GM10266 (cell line): Measurements from ENCODE around the gene CFAP70.

Source experiments
- DNase-seq: peaks from one replicate; pipeline ENCODE4 v3.0.0; 2012; ENCODE audit errors: extremely low spot score
- CTCF ChIP-seq: IDR thresholded peaks from 2 replicates; pipeline ENCODE4 v1.5.1; 2012; ENCODE audit warnings: mild to moderate bottlenecking, low read depth; ENCODE audit not compliant: control insufficient read depth, insufficient read depth; ENCODE audit errors: missing control alignments

CFAP70 gene

GRCh38 chr10:73239908-73240307 is 118.8 kb downstream of the CFAP70 start:
- no peak for DNase-seq
- no peak for TF ChIP-seq CTCF

DNA sequence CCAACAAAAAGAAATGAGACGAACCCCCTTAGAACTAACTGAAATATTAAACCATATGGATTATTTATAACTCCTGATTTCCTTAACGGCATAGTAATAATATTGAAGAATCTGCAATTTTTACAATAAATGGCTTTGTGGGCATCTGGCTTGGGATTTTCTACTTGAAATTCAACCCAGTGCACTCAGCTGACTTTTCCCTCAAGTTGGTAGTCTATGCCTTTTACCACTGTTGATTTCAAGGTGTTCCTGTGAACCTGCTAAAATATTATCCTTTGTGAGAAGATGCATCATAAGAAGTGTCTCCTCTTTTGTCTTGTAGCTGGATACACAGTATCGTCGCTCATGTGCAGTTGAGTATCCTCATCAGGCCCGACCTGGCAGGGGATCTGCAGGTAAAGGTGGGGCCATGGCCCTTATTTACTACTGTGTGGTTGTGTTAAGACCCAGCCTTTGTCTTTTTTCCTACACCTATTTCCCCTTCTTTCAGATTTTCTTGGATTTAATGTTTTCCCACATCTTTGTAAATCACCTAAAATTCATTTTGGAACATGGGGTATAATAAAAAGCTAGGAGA is 119.6 kb downstream of the CFAP70 start:
- TF ChIP-seq CTCF: no peak
- DNase-seq: no peak

- TF ChIP-seq CTCF: no peak
- no peak for DNase-seq
Measured at GRCh38 chr10:73234695-73235094, 124.0 kb downstream of the CFAP70 start.

GRCh38 chr10:73233883-73234282 is 124.8 kb downstream of the CFAP70 start:
- DNase-seq: no peak
- no peak for TF ChIP-seq CTCF

GRCh38 chr10:73232887-73233286 is 125.8 kb downstream of the CFAP70 start:
- DNase-seq: no peak

DNA sequence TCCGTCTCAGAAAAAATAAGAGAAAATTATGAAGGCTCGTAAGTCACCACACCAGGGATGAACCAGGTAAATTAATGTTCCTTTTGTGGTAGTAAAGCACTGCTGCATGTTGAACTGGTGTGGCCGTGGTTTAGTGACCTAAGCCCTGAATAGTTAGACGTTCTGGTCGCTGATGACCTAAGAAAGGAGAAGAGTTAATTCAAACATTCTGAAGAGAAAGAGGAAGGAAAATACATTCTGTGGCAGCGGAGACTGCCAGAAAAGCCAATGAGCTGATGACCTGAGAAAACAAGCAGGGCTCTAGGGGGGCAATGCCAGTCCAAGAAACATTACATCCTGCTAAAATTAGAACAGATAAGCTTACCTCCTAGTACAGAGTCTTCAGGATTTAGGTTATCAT is 129.1 kb downstream of the CFAP70 start:
- TF ChIP-seq CTCF: no peak
- no peak for DNase-seq

More at GRCh38 chr10:73232887-73233286, 125.8 kb downstream of the CFAP70 start:
- no peak for TF ChIP-seq CTCF

DNA sequence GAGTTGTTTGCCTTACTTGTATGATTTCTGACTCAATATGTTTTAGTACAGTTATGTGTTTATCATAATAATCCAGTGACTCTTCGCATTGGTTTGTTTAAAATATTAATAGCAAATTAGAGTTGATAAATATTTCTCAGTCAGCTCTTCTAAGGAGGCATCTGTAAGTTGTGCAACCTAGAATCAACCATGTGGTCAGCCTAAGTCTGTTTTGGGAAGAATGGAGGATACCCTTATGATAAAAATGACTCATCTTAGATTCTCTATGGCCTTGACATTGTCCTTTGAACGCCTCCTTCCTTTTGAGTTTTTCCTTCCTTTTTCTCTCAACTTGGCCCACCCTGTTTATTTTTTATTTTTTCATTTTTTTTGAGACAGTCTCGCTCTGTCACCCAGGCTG is 130.4 kb downstream of the CFAP70 start:
- DNase-seq: no peak
- TF ChIP-seq CTCF: no peak
